Measurements from ENCODE around the gene PEMT.

- no peak for TF ChIP-seq CTCF (IDR thresholded peaks at IDR 0.05; ENCODE audit: low read length)
- TF ChIP-seq EZH2 (optimal IDR thresholded peaks at IDR 0.05; ENCODE audit: low read depth, low read length): no peak
- no peak for TF ChIP-seq EZH2phosphoT487 (IDR thresholded peaks at IDR 0.05; ENCODE audit: low read length)
Observed at GRCh38 chr17:17468217-17469010, 123.1 kb downstream of the PEMT start.

Measured in MM.1S (cell line).